ENCODE measurements around the gene APC2. TPM values are rescaled to one million over a fixed set of nuclear protein-coding genes. Genes with fewer than 3 reads are reported as not detected.
"Not testable (repeated sequence)": the region's sequence is repeated elsewhere in the genome, so short reads cannot be mapped to it uniquely, and the experiment has no call there.

Gene APC2
- total RNA-seq, 1 donor from 2014 or later = 0.22 TPM

GRCh38 chr19:1518471-1518870, 68.5 kb downstream of the APC2 start:
- no peak for TF ChIP-seq CTCF (IDR thresholded peaks at IDR 0.05; ENCODE audit: borderline replicate concordance)
- Histone ChIP-seq H3K4me3 (no peak overlapping the region), H3K36me3 (no peaks in the 10 kb centered on the region), H3K9me3 (replicated peaks) (no peaks in the 10 kb centered on the region), H3K27me3 (ENCODE audit: low read depth) (peaks cover 42% of the 10 kb centered on the region), H3K27ac (replicated peaks) (no peak overlapping the region), H3K4me1 (peaks cover 12% of the 10 kb centered on the region)
- intact Hi-C loops (cut with micrococcal nuclease) = no loop called here
- DNase-seq = no peak

GRCh38 chr19:1519802-1520201, 69.9 kb downstream of the APC2 start:
- H3K27ac ChIP-seq (replicated peaks); H3K9me3 ChIP-seq (replicated peaks); intact Hi-C loops (cut with micrococcal nuclease); H3K36me3 ChIP-seq; H3K4me3 ChIP-seq; DNase-seq: not testable (repeated sequence)
- H3K27me3 ChIP-seq (ENCODE audit: low read depth) = peaks cover 42% of the 10 kb centered on the region
- peaks cover 13% of the 10 kb centered on the region for H3K4me1 ChIP-seq

- Histone ChIP-seq H3K36me3 (no peaks in the 10 kb centered on the region), H3K27me3 (ENCODE audit: low read depth) (peaks cover 42% of the 10 kb centered on the region), H3K4me1 (peaks cover 13% of the 10 kb centered on the region), H3K4me3 (no peak overlapping the region), H3K27ac (replicated peaks) (no peak overlapping the region), H3K9me3 (replicated peaks) (no peaks in the 10 kb centered on the region)
- no peak for DNase-seq
- intact Hi-C loops (cut with micrococcal nuclease) = no loop called here
- TF ChIP-seq CTCF (IDR thresholded peaks at IDR 0.05; ENCODE audit: borderline replicate concordance) = no peak
These were observed 70.4 kb downstream of the APC2 start for GRCh38 chr19:1520203-1520780.

GRCh38 chr19:1521636-1522035, 71.7 kb downstream of the APC2 start:
- H3K36me3 ChIP-seq = no peaks in the 10 kb centered on the region
- TF ChIP-seq CTCF (IDR thresholded peaks at IDR 0.05; ENCODE audit: borderline replicate concordance) = no peak
- H3K27me3 ChIP-seq (ENCODE audit: low read depth) = peaks cover 53% of the 10 kb centered on the region
- peak overlapping the region; percentile 54 for H3K27ac ChIP-seq (replicated peaks)
- intact Hi-C loops (cut with micrococcal nuclease) = no loop called here
- DNase-seq = peak; percentile 46
- H3K9me3 ChIP-seq (replicated peaks) = no peaks in the 10 kb centered on the region
- H3K4me1 ChIP-seq = peaks cover 13% of the 10 kb centered on the region
- no peak overlapping the region for H3K4me3 ChIP-seq

- Histone ChIP-seq H3K27ac (replicated peaks) (peak overlapping the region; percentile 54), H3K4me3 (no peak overlapping the region)
- intact Hi-C loops (cut with micrococcal nuclease) = no loop called here
These were observed 72.1 kb downstream of the APC2 start for GRCh38 chr19:1522061-1522460.

More at GRCh38 chr19:1522061-1522460, 72.1 kb downstream of the APC2 start:
- TF ChIP-seq CTCF (IDR thresholded peaks at IDR 0.05; ENCODE audit: borderline replicate concordance) = no peak
- DNase-seq = no peak
- no peaks in the 10 kb centered on the region for H3K9me3 ChIP-seq (replicated peaks)
- H3K36me3 ChIP-seq = no peaks in the 10 kb centered on the region
- H3K27me3 ChIP-seq (ENCODE audit: low read depth) = peaks cover 57% of the 10 kb centered on the region
- H3K4me1 ChIP-seq = peaks cover 13% of the 10 kb centered on the region

Measured in left ventricle myocardium inferior (tissue), 1 donor.